EH (cell line): ENCODE results near the gene MYBPHL.
"Not testable (repeated sequence)": the region's sequence is repeated elsewhere in the genome, so short reads cannot be mapped to it uniquely, and the experiment has no call there.

ENCODE experiments used
- DNase-seq: peaks from one replicate; pipeline ENCODE4 v3.0.0-alpha.2; 2015; ENCODE audit warnings: low read depth

MYBPHL gene

GRCh38 chr1:109305991-109306390 lies 820 bp downstream of the MYBPHL start:
- peak; percentile 34 for DNase-seq

- DNase-seq: no peak
Measured at GRCh38 chr1:109304226-109304920, 2.4 kb downstream of the MYBPHL start.

GRCh38 chr1:109301874-109302273 lies 4.9 kb downstream of the MYBPHL start:
- DNase-seq: no peak

GRCh38 chr1:109300650-109301151 lies 6.1 kb downstream of the MYBPHL start:
- no peak for DNase-seq

GRCh38 chr1:109299558-109300343 lies 7.1 kb downstream of the MYBPHL start:
- peak; percentile 22 for DNase-seq

- peak; percentile 97 for DNase-seq
Measured at GRCh38 chr1:109298666-109299557, 7.9 kb downstream of the MYBPHL start.

GRCh38 chr1:109296782-109297181 lies 10.0 kb downstream of the MYBPHL start:
- DNase-seq: no peak

- DNase-seq: no peak
Measured at GRCh38 chr1:109295712-109296415, 10.9 kb downstream of the MYBPHL start.

GRCh38 chr1:109294481-109294880 lies 12.3 kb downstream of the MYBPHL start:
- no peak for DNase-seq

GRCh38 chr1:109293026-109293425 lies 13.8 kb downstream of the MYBPHL start:
- no peak for DNase-seq

GRCh38 chr1:109292364-109292763 lies 14.4 kb downstream of the MYBPHL start:
- no peak for DNase-seq

- DNase-seq: no peak
Measured at GRCh38 chr1:109290998-109291397, 15.8 kb downstream of the MYBPHL start.

- no peak for DNase-seq
Measured at GRCh38 chr1:109290137-109290536, 16.7 kb downstream of the MYBPHL start.

- DNase-seq: not testable (repeated sequence)
Measured at GRCh38 chr1:109286762-109287161, 20.0 kb downstream of the MYBPHL start.

GRCh38 chr1:109283748-109284600 lies 22.8 kb downstream of the MYBPHL start:
- peak; percentile 15 for DNase-seq

GRCh38 chr1:109282952-109283747 lies 23.7 kb downstream of the MYBPHL start, which contains the start of gene PSRC1:
TSS of gene PSRC1 (minus strand) at chr1:109283145.
- peak; percentile 97 for DNase-seq

GRCh38 chr1:109282497-109282951 lies 24.3 kb downstream of the MYBPHL start:
- DNase-seq: no peak

- peak; percentile 48 for DNase-seq
Measured at GRCh38 chr1:109281680-109282496, 24.9 kb downstream of the MYBPHL start.

GRCh38 chr1:109280862-109281261 lies 25.9 kb downstream of the MYBPHL start:
- no peak for DNase-seq
